ENCODE results near the gene TIMM22.

The TIMM22 gene

DNA sequence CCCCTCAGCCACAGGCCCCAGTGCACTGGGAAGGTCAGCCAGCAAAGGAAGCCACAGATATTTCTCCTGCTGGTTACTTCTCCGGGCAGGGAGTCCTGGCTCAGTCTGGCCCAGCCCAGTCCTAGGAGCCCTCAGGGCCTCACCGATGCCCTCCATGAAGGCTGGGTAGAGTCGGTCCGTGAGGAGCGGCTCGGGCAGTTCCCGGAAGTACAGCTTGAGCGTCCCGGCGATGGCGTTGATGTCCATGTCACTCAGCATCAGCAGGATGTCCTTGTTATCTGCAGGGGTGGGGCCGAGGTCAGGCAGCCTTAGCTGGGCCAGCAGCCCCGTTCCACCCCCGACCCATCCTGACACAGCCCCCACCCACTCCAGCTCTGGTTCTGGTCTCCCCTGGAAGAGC, 13.7 kb downstream of the TIMM22 start:
- 87% methylated on average over 14 of the region's 14 CpGs for WGBS
- Histone ChIP-seq H3K9me3 (ENCODE audit: insufficient read depth, low read depth, low read length) (no peaks in the 10 kb centered on the region), H3K4me1 (ENCODE audit: insufficient read depth, low read length) (no peaks in the 10 kb centered on the region), H3K4me3 (ENCODE audit: low read length) (no peak overlapping the region), H3K27ac (ENCODE audit: low read depth, low read length) (no peak overlapping the region), H3K27me3 (ENCODE audit: insufficient read depth, low read length) (no peaks in the 10 kb centered on the region), H3K36me3 (ENCODE audit: insufficient read depth, low read length) (peaks cover 7% of the 10 kb centered on the region), H3K9ac (ENCODE audit: low read depth, low read length) (no peak overlapping the region)

DNA sequence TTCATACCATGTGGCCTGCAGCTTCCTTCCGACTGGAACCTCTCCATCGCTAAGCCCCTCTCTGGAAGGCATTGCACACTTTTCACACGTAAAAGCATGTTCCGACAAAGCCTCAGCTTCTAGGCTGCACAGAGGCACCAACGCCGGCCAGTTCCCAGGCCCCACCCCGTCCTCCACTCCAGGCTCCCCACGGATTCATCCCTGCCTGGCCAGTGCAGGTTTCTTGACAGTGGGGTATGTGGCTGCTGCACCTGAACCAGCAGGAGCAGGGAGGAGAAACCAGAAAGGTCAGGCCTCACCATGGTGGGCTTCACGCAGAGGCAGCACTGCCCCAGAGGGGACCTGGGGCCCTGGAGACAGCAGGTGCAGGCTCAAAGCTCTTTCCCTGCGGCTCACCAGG, 14.2 kb downstream of the TIMM22 start:
- Histone ChIP-seq H3K27ac (ENCODE audit: low read depth, low read length) (no peak overlapping the region), H3K4me3 (ENCODE audit: low read length) (no peak overlapping the region), H3K9ac (ENCODE audit: low read depth, low read length) (no peak overlapping the region), H3K36me3 (ENCODE audit: insufficient read depth, low read length) (peaks cover 5% of the 10 kb centered on the region), H3K4me1 (ENCODE audit: insufficient read depth, low read length) (no peaks in the 10 kb centered on the region), H3K27me3 (ENCODE audit: insufficient read depth, low read length) (no peaks in the 10 kb centered on the region), H3K9me3 (ENCODE audit: insufficient read depth, low read depth, low read length) (no peaks in the 10 kb centered on the region)
- 91% methylated on average over 10 of the region's 10 CpGs for WGBS

DNA sequence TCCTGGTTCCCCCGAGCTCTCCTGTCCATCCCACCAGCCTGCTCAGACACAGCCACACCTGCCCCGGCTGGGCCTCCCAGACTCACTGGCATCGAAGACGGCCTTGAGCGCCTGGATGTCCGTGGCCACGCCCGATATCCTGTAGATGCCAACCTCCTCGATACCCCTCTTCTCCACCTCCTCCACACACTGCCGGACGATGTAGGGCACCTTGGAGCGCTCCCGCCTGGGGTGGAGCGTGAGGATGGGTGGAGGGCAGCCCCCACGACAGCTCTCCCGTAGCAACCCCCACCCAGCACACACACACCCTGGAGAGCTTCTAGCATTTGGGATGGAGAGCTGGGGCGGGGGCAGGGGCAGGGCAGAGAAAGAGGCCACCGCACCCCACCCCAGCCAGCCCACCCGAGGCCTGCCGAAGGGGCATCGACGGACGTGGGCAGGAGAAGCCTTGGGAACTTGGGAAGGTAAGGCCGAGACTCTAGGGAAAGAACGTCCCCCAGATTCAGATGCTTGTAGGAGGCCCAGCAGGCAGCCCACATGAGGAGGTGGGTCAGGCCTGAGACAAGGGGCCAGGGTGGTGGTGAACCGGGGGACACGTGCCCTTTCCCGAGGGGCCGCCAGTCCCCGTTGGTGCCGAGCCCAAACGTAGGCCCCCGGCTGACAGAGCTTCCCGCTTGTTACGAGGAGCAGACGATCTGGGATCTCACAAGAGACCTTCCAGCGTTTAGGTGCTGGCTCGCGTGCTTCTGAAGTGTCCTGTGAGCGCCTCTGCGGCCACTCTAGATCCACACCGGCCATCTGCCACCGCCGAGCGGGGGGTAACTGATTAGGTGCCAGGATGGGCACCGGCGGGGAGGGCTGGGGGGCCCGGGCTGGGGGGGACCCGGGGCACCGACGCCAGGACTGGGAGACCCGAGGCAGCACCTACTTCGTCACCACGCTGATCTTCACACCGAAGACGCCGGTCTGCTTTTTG, 15.1 kb downstream of the TIMM22 start:
- Histone ChIP-seq H3K36me3 (ENCODE audit: insufficient read depth, low read length) (peaks cover 5% of the 10 kb centered on the region), H3K4me3 (ENCODE audit: low read length) (no peak overlapping the region)

DNA sequence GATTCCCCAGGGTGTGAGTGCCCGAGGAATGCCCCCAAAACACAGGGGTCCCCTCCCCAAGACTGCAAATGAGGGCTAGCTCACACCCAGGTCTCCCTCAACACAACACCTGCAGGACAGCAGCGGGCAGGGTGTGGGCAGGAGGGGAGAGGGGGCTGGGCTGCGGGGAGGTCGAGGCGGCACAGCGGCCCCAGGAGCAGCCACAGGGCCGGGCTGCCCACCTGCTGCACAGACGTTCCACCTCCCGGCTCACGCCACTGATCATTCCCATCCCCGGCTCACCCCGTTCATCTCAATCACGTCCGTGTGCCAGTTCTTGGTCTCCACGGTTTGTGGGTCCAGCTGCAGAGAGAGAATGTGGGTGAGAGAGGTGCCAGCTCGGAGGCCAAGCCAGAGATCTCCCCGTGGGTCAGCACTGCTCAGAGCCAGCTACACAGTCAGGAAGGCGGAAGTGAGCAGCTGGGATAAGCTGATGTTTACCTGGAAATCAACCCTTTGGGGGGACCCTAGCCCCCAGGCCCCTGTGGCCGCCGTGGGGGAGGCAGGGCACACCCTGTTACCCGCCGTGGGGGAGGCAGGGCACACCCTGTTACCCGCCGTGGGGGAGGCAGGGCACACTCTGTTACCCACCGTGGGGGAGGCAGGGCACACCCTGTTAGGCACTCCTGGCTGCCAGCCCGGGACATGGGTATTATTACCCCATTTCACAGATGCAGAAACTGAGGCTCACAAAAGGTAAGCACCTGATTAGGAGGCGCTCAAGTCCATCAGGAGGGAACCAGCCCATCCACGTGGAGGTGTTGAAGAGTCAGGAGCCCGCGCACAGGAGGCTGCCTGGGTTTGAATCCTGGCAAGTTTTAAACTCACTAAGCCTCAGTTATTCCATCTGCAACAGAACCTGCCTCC, 16.1 kb downstream of the TIMM22 start:
- Histone ChIP-seq H3K4me3 (ENCODE audit: low read length) (no peak overlapping the region), H3K9ac (ENCODE audit: low read depth, low read length) (no peak overlapping the region), H3K9me3 (ENCODE audit: insufficient read depth, low read depth, low read length) (no peaks in the 10 kb centered on the region), H3K4me1 (ENCODE audit: insufficient read depth, low read length) (no peaks in the 10 kb centered on the region), H3K27ac (ENCODE audit: low read depth, low read length) (no peak overlapping the region), H3K27me3 (ENCODE audit: insufficient read depth, low read length) (no peaks in the 10 kb centered on the region), H3K36me3 (ENCODE audit: insufficient read depth, low read length) (no peaks in the 10 kb centered on the region)
- 90% methylated on average over 30 of the region's 30 CpGs for WGBS

More for the DNA sequence above, 15.1 kb downstream of the TIMM22 start:
- Histone ChIP-seq H3K27me3 (ENCODE audit: insufficient read depth, low read length) (no peaks in the 10 kb centered on the region), H3K4me1 (ENCODE audit: insufficient read depth, low read length) (no peaks in the 10 kb centered on the region), H3K9me3 (ENCODE audit: insufficient read depth, low read depth, low read length) (no peaks in the 10 kb centered on the region), H3K9ac (ENCODE audit: low read depth, low read length) (no peak overlapping the region), H3K27ac (ENCODE audit: low read depth, low read length) (no peak overlapping the region)
- 93% methylated on average over 56 of the region's 57 CpGs for WGBS

DNA sequence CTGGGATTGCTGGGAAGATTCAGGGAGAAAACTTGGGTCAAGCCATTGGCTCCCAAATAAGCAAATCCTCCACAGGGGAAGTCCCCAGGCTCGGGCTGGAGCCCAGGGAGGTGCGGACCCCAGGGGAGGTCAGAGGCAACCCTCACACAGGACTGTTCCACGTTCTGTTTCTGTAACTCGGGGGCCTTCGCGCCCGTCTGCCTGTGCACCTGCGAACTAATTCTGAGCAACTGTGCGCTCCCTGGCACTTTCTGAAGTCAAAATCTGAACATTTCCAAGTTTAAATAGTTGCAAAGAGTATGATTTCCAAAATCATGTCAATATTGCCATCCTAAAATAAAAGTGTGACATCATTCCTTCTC, 16.8 kb downstream of the TIMM22 start:
- H3K4me3 ChIP-seq (ENCODE audit: low read length) = no peak overlapping the region
- H3K27ac ChIP-seq (ENCODE audit: low read depth, low read length) = no peak overlapping the region
- no peaks in the 10 kb centered on the region for H3K9me3 ChIP-seq (ENCODE audit: insufficient read depth, low read depth, low read length)
- H3K4me1 ChIP-seq (ENCODE audit: insufficient read depth, low read length) = no peaks in the 10 kb centered on the region
- no peaks in the 10 kb centered on the region for H3K36me3 ChIP-seq (ENCODE audit: insufficient read depth, low read length)
- H3K9ac ChIP-seq (ENCODE audit: low read depth, low read length) = no peak overlapping the region
- WGBS = 95% methylated on average over 9 of the region's 9 CpGs
- H3K27me3 ChIP-seq (ENCODE audit: insufficient read depth, low read length) = no peaks in the 10 kb centered on the region

DNA sequence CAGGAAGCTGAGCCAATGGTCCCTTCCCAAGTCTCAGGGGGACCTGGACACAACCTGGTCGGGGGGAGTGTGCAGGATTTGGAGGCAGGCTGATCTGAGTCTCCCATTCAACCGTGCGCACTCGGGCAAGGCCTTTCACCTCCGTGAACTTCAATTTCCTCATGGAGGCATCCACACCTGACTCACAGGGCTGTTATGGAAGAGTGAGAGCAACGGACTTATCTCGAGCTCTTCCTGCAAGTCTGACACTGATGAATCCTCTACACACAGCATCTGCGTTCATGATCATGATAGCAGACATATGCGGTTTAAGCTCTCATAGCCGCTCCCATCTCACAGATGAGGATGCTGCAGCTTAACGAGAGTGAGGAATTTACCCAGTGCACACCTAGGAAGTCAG, 21.6 kb downstream of the TIMM22 start:
- 84% methylated on average over 11 of the region's 11 CpGs for WGBS
- H3K27ac ChIP-seq (ENCODE audit: low read depth, low read length) = no peak overlapping the region
- H3K9me3 ChIP-seq (ENCODE audit: insufficient read depth, low read depth, low read length) = no peaks in the 10 kb centered on the region
- H3K4me3 ChIP-seq (ENCODE audit: low read length) = no peak overlapping the region
- no peaks in the 10 kb centered on the region for H3K36me3 ChIP-seq (ENCODE audit: insufficient read depth, low read length)
- H3K9ac ChIP-seq (ENCODE audit: low read depth, low read length) = no peak overlapping the region
- no peaks in the 10 kb centered on the region for H3K27me3 ChIP-seq (ENCODE audit: insufficient read depth, low read length)
- H3K4me1 ChIP-seq (ENCODE audit: insufficient read depth, low read length) = no peaks in the 10 kb centered on the region

DNA sequence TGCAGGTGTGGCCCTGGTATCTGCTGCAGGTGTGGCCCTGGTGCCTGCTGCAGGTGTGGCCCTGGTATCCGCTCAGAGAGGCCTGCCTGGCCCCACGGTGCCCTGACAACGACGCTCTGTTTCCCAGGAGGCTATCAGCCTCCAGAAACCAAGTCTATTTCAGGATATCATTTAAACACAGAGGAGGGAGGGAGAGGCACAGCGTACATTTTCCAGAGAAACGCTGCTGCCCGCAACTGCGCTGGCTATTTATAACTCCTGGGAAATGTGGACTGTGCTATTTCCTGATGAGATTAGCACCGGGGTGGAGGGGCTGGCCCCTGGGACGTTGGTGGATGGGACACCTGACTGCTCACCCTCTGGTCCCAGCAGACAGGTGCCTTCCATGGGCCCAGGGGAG, 22.5 kb downstream of the TIMM22 start:
- H3K27ac ChIP-seq (ENCODE audit: low read depth, low read length) = no peak overlapping the region
- no peak overlapping the region for H3K4me3 ChIP-seq (ENCODE audit: low read length)
- WGBS = 90% methylated on average over 10 of the region's 10 CpGs
- no peaks in the 10 kb centered on the region for H3K4me1 ChIP-seq (ENCODE audit: insufficient read depth, low read length)
- no peaks in the 10 kb centered on the region for H3K27me3 ChIP-seq (ENCODE audit: insufficient read depth, low read length)
- H3K9me3 ChIP-seq (ENCODE audit: insufficient read depth, low read depth, low read length) = no peaks in the 10 kb centered on the region
- no peaks in the 10 kb centered on the region for H3K36me3 ChIP-seq (ENCODE audit: insufficient read depth, low read length)
- H3K9ac ChIP-seq (ENCODE audit: low read depth, low read length) = no peak overlapping the region

DNA sequence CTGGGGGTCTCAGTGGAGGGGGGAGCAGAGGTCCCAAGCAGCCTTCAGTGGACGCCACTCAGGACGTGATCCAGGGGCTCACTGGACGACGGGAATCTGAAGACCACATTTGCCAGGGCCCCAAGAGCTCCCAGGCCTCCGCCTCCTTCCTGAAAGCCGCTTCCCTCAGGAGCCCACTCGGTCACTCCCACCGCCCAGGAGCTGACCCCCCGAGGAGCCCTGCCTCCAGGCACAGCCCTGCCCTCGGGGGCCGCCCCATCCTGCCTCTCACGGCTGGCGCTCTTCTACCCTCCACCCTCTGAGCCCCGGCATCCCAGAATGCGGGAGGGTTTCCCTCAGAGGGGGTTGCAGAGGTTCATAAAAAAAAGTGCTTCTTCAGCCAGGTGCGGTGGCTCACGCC, 24.2 kb downstream of the TIMM22 start:
- Histone ChIP-seq H3K4me1 (ENCODE audit: insufficient read depth, low read length) (no peaks in the 10 kb centered on the region), H3K9ac (ENCODE audit: low read depth, low read length) (no peak overlapping the region), H3K9me3 (ENCODE audit: insufficient read depth, low read depth, low read length) (no peaks in the 10 kb centered on the region), H3K4me3 (ENCODE audit: low read length) (no peak overlapping the region), H3K27me3 (ENCODE audit: insufficient read depth, low read length) (no peaks in the 10 kb centered on the region), H3K27ac (ENCODE audit: low read depth, low read length) (no peak overlapping the region), H3K36me3 (ENCODE audit: insufficient read depth, low read length) (no peaks in the 10 kb centered on the region)
- WGBS = 90% methylated on average over 17 of the region's 17 CpGs

DNA sequence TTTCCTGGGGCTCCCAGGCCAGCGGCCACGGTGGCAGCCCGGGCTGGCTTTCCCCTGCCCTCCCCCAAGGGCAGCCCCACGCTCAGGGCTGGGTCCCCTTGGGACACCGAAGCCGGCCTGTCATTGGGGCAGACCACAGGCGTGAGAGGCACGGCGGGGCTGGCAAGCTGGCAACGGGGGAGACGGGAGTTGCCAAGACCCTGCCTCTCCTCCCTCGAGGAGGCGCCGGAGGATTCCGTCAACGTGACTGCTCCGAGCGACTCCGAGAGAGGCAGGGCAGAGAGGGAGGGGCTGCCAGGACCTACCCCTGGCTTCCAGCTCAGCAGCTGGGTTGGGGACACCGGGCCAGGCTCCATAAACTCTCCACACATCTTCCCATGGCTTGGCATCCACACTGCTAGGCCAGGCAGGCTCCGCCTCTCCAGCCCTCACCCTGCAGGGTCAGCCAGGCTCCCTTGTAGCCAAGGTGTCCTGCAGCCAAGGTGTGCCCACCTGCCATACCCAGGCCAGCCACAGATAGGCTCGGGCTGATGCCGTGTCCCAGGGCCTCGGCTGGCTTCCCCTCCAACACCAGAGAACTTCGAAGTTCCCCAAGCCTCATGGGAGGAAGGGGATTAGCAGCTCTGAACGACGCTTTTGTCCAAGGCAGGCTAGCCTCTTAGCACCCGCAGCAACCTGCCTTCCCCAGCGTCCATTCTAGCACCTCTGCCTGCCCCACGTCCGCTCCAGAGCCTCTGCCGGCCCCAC, 25.5 kb downstream of the TIMM22 start:
- no peak overlapping the region for H3K9ac ChIP-seq (ENCODE audit: low read depth, low read length)
- 88% methylated on average over 32 of the region's 32 CpGs for WGBS
- no peaks in the 10 kb centered on the region for H3K36me3 ChIP-seq (ENCODE audit: insufficient read depth, low read length)
- no peaks in the 10 kb centered on the region for H3K4me1 ChIP-seq (ENCODE audit: insufficient read depth, low read length)
- no peak overlapping the region for H3K27ac ChIP-seq (ENCODE audit: low read depth, low read length)
- no peaks in the 10 kb centered on the region for H3K9me3 ChIP-seq (ENCODE audit: insufficient read depth, low read depth, low read length)
- H3K27me3 ChIP-seq (ENCODE audit: insufficient read depth, low read length) = no peaks in the 10 kb centered on the region
- H3K4me3 ChIP-seq (ENCODE audit: low read length) = no peak overlapping the region

DNA sequence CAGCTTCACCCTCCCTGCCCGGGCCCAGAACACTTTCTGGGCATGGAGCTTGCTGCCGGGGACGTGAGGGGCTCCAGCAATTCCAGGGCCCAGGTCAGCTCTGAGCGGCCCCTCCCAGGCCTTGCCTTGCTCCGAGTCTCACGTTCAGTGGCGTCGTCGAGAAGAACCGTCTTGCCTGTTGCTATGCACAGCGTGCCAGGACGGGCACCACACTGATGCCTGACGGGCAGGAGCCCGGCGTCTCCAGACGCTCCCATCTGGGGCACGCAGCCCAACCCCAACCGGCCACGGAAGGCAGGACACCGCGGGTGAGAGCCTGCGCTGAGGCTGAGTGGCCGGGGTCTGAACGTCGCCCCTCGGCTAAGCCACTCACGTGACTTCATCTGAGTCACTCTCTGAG, 27.1 kb downstream of the TIMM22 start:
- Histone ChIP-seq H3K9me3 (ENCODE audit: insufficient read depth, low read depth, low read length) (no peaks in the 10 kb centered on the region), H3K27me3 (ENCODE audit: insufficient read depth, low read length) (no peaks in the 10 kb centered on the region), H3K4me1 (ENCODE audit: insufficient read depth, low read length) (no peaks in the 10 kb centered on the region), H3K36me3 (ENCODE audit: insufficient read depth, low read length) (no peaks in the 10 kb centered on the region), H3K27ac (ENCODE audit: low read depth, low read length) (no peak overlapping the region), H3K4me3 (ENCODE audit: low read length) (no peak overlapping the region), H3K9ac (ENCODE audit: low read depth, low read length) (no peak overlapping the region)
- WGBS = 92% methylated on average over 27 of the region's 27 CpGs
